PC-3 (cell line): ENCODE measurements around the gene KAZN. TPM values are rescaled to one million over a fixed set of nuclear protein-coding genes. Genes with fewer than 3 reads are reported as not detected.

Source experiments
- ATAC-seq: fragments of 200-7000 bp; cut with Tn5 transposase; 2 replicates; pipeline ENCODE4 v1.9.1; 2020; ENCODE audit warnings: mild to moderate bottlenecking, moderate library complexity
- BruUV-seq: library from RNA; stranded (reverse); fragments of 400-500 nt; replicated peaks from 2 replicates; lab custom pipeline; 2021; lab: Mats Ljungman, UMichigan
- CTCF ChIA-PET: fragments of 300-600 bp; sonication (Branson Sonifier 250); formaldehyde crosslinking; loops from one replicate; lab custom pipeline; 2022; ENCODE audit warnings: antibody characterized with exemption; lab: Charles Lee
- POLR2A ChIA-PET: fragments of 300-600 bp; sonication (Branson Sonifier 250); formaldehyde crosslinking; loops from one replicate; lab custom pipeline; 2022; ENCODE audit warnings: antibody characterized with exemption; ENCODE audit not compliant: unreplicated experiment; lab: Charles Lee
- DNase-seq: peaks from one replicate; pipeline ENCODE4 v3.0.0-alpha.2; 2015
- H2AFZ ChIP-seq: fragments of 300-600 bp; sonication (generic); 2 replicates; pipeline ENCODE4 v1.6.0; 2016; ENCODE audit warnings: antibody characterized with exemption, low read length
- H3F3A ChIP-seq: fragments of 300-600 bp; sonication (generic); one replicate; pipeline ENCODE4 v1.6.0; 2017; ENCODE audit warnings: antibody characterized with exemption, low read length, control low read depth, mild to moderate bottlenecking; ENCODE audit not compliant: unreplicated experiment
- H3K27ac ChIP-seq: fragments of 300-600 bp; sonication (generic); 2 replicates; pipeline ENCODE4 v1.5.1; 2016; ENCODE audit warnings: mild to moderate bottlenecking, low read length
- H3K27me3 ChIP-seq: fragments of 300-600 bp; sonication (generic); 2 replicates; pipeline ENCODE4 v1.6.1; 2016; ENCODE audit warnings: low read length, mixed read lengths
- H3K36me3 ChIP-seq: fragments of 300-600 bp; sonication (generic); 2 replicates; pipeline ENCODE4 v1.6.1; 2016; ENCODE audit warnings: low read depth, mixed run types, low read length, mixed read lengths
- H3K4me1 ChIP-seq: fragments of 300-600 bp; sonication (generic); 2 replicates; pipeline ENCODE4 v1.5.1; 2016; ENCODE audit warnings: low read length; ENCODE audit not compliant: insufficient read depth
- H3K4me2 ChIP-seq: fragments of 300-600 bp; sonication (generic); 2 replicates; pipeline ENCODE4 v1.6.0; 2016; ENCODE audit warnings: low read length
- H3K4me3 ChIP-seq: fragments of 300-600 bp; sonication (generic); 2 replicates; pipeline ENCODE4 v1.5.1; 2016; ENCODE audit warnings: mild to moderate bottlenecking, low read length, mixed read lengths
- H3K79me2 ChIP-seq: fragments of 300-600 bp; sonication (generic); 2 replicates; pipeline ENCODE4 v1.6.1; 2017; ENCODE audit warnings: low read length, mixed read lengths
- H3K9ac ChIP-seq: fragments of 300-600 bp; sonication (generic); 2 replicates; pipeline ENCODE4 v1.6.0; 2016; ENCODE audit warnings: mild to moderate bottlenecking, low read length
- H3K9me2 ChIP-seq: fragments of 300-600 bp; sonication (generic); replicated peaks from 2 replicates; pipeline ENCODE4 v1.6.1; 2016; ENCODE audit warnings: mixed run types, low read length, mixed read lengths
- H3K9me3 ChIP-seq: fragments of 300-600 bp; sonication (generic); 2 replicates; pipeline ENCODE4 v1.6.1; 2016; ENCODE audit warnings: low read length, mixed read lengths
- H4K20me1 ChIP-seq: fragments of 300-600 bp; sonication (generic); 2 replicates; pipeline ENCODE4 v1.6.1; 2016; ENCODE audit warnings: low read length, mixed read lengths
- EZH2 ChIP-seq: fragments of 300-600 bp; sonication (generic); IDR thresholded peaks from one replicate; pipeline ENCODE4 v1.6.1; 2017; ENCODE audit warnings: antibody characterized with exemption, mild to moderate bottlenecking, low read length; ENCODE audit not compliant: unreplicated experiment
- EZH2phosphoT487 ChIP-seq: fragments of 300-600 bp; sonication (generic); IDR thresholded peaks from 2 replicates; pipeline ENCODE4 v1.6.1; 2018; ENCODE audit warnings: mild to moderate bottlenecking, antibody characterized with exemption, low read length, borderline replicate concordance
- intact Hi-C: fragments of 100-400 bp; cut with micrococcal nuclease; formaldehyde crosslinking; loops from 2 replicates; pipeline ENCODE4 v1.9.0; 2023
- total RNA-seq: library from RNA; depleted of rRNA; stranded (reverse); fragments of >200 nt; gene quantifications from 2 replicates; pipeline ENCODE4 v1.2.3, GENCODE V29; 2014
- TF ChIP-seq, protein P1 (sequence below): fragments of 300-600 bp; sonication (generic); conservative IDR thresholded peaks from 2 replicates; pipeline ENCODE4 v1.5.1; 2017; ENCODE audit warnings: antibody characterized with exemption, low read depth, mild to moderate bottlenecking, low read length

KAZN gene
- total RNA-seq, 1 experiment from 2014 or later = 2.0 TPM

DNA sequence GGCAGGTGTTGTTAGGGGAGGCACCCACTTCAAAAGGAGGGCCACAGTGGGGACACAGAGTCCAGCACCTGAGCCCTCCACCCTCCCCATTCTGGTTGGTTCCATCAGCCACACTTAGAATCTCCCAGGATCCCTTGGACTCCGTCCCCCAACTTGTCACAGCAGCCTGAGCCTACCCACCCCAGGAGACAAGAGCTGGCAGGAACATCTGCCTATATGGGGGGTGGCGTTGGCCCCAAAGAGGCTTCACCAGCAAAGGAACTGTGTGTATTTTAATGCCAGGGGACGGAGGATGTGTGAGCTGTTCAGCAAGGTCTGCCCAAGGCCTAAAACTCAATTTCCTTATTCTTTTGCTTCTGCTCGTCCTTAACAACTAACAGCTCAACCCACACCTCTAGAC is 468.7 kb downstream of the KAZN start:
- intact Hi-C loops = no loop called here
- Histone ChIP-seq H3K36me3 (no peaks in the 10 kb centered on the region), H3K4me1 (no peaks in the 10 kb centered on the region), H3K4me3 (no peak overlapping the region), H3K27me3 (no peaks in the 10 kb centered on the region), H3K9me2 (no peaks in the 10 kb centered on the region), H3K9ac (no peak overlapping the region), H3K4me2 (no peak overlapping the region), H3K27ac (no peak overlapping the region), H3K9me3 (no peaks in the 10 kb centered on the region), H4K20me1 (no peaks in the 10 kb centered on the region), H3F3A (no peaks in the 10 kb centered on the region), H3K79me2 (no peaks in the 10 kb centered on the region), H2AFZ (no peak overlapping the region)
- ATAC-seq = no peak
- DNase-seq = no peak
- TF ChIP-seq, protein P1, sequence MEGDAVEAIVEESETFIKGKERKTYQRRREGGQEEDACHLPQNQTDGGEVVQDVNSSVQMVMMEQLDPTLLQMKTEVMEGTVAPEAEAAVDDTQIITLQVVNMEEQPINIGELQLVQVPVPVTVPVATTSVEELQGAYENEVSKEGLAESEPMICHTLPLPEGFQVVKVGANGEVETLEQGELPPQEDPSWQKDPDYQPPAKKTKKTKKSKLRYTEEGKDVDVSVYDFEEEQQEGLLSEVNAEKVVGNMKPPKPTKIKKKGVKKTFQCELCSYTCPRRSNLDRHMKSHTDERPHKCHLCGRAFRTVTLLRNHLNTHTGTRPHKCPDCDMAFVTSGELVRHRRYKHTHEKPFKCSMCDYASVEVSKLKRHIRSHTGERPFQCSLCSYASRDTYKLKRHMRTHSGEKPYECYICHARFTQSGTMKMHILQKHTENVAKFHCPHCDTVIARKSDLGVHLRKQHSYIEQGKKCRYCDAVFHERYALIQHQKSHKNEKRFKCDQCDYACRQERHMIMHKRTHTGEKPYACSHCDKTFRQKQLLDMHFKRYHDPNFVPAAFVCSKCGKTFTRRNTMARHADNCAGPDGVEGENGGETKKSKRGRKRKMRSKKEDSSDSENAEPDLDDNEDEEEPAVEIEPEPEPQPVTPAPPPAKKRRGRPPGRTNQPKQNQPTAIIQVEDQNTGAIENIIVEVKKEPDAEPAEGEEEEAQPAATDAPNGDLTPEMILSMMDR = no peak
- TF ChIP-seq EZH2 = no peak
- no peak for TF ChIP-seq EZH2phosphoT487
- POLR2A ChIA-PET = no interaction called here
- CTCF ChIA-PET = no interaction called here
- no TSS peak for BruUV-seq

DNA sequence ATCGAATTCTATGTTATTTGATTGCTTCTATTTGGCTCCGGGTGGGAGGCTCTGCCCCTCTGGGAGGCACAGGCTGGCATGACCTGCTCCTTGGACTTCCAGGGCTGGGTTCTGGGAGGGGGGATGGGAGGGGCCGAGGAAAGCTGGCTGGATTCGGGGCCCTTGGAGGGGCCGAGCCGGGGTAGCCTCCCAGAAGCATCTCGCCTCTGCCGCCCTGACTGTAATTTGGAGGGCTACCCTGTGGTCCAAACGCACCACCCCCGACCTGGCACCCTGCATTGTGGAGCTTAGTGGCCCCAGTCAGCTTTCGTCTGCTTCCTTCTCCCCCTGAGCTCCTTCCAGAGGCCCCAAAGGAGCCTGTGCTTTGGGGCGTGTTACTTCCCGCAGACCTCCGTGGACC is 469.7 kb downstream of the KAZN start:
- no peaks in the 10 kb centered on the region for H3K79me2 ChIP-seq
- BruUV-seq = no TSS peak
- H3K9me3 ChIP-seq = no peaks in the 10 kb centered on the region
- no peak overlapping the region for H2AFZ ChIP-seq
- POLR2A ChIA-PET = no interaction called here
- intact Hi-C loops = no loop called here
- no peaks in the 10 kb centered on the region for H3F3A ChIP-seq
- H3K27me3 ChIP-seq = no peaks in the 10 kb centered on the region
- no peaks in the 10 kb centered on the region for H3K36me3 ChIP-seq
- no peak overlapping the region for H3K9ac ChIP-seq
- H4K20me1 ChIP-seq = no peaks in the 10 kb centered on the region
- CTCF ChIA-PET = no interaction called here
- H3K4me3 ChIP-seq = no peak overlapping the region
- H3K4me2 ChIP-seq = no peak overlapping the region
- ATAC-seq (no peak), DNase-seq (no peak)
- TF ChIP-seq EZH2phosphoT487 (no peak), EZH2 (no peak)
- TF ChIP-seq, protein P1 = no peak
- no peaks in the 10 kb centered on the region for H3K4me1 ChIP-seq
- H3K27ac ChIP-seq = no peak overlapping the region
- no peaks in the 10 kb centered on the region for H3K9me2 ChIP-seq

DNA sequence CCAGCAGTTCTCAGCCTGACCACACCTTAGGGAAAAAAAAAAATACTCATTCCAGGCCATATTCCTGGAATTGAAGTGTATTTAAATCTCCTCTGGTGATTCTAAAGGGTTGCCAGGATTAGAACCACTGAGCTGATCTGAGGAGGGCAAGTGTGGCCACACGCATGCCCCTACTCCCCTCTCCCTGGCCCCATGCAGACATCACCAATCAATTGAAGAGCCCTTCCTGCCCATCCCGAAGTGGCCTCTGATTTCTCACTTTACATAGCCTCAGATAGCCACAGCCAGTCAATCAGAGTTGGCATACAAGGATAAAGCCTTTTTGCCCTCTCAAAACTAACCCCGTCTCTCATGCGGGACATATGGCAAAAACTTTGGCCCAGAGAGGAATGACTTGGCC is 470.5 kb downstream of the KAZN start:
- DNase-seq (no peak), ATAC-seq (no peak)
- no TSS peak for BruUV-seq
- Histone ChIP-seq H3K9ac (no peak overlapping the region), H4K20me1 (no peaks in the 10 kb centered on the region), H3K4me3 (no peak overlapping the region), H3F3A (no peaks in the 10 kb centered on the region), H3K9me2 (no peaks in the 10 kb centered on the region), H3K4me2 (no peak overlapping the region), H3K27ac (no peak overlapping the region), H3K9me3 (no peaks in the 10 kb centered on the region), H2AFZ (no peak overlapping the region), H3K79me2 (no peaks in the 10 kb centered on the region), H3K27me3 (no peaks in the 10 kb centered on the region), H3K4me1 (no peaks in the 10 kb centered on the region), H3K36me3 (no peaks in the 10 kb centered on the region)
- POLR2A ChIA-PET = interaction anchor here (0.5 kb wide), 1 partner anchor 1350 kb away, joined by 4 read pairs; no protein-coding TSS in a partner anchor
- intact Hi-C loops = no loop called here
- CTCF ChIA-PET = no interaction called here
- TF ChIP-seq, protein P1 = no peak
- TF ChIP-seq EZH2phosphoT487 (no peak), EZH2 (no peak)
